COLO829 (cell line): ENCODE results near the gene MARK1.

Source experiments
- DNase-seq: peaks from one replicate; pipeline ENCODE4 v3.0.0; 2012; ENCODE audit warnings: low spot score

Gene MARK1

GRCh38 chr1:220527908-220528678, at the start of gene MARK1:
TSS of gene MARK1 (plus strand) at chr1:220528136. CDS start at chr1:220528823, 687 bp downstream.
- DNase-seq, result no peak

DNA sequence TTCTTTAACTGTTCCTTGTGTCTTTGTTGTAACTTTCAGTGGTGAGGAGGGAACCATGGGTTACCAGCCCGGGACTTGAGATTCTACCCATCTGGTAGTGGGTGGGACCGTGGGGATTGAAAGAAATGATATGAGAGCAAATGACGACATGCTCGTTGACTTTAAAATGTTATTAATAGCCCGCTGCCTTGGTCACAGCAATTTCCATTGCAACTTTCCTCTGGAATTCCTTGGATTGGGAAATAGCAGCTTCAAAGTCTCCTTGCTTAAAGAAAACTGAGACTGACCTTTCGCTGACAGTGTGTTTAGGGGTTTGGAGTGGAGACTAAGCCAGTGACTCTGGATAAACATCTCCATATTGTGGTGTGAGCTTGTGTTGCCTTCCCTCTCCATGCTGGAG, 44.2 kb upstream of the MARK1 start:
- DNase-seq, result no peak

DNA sequence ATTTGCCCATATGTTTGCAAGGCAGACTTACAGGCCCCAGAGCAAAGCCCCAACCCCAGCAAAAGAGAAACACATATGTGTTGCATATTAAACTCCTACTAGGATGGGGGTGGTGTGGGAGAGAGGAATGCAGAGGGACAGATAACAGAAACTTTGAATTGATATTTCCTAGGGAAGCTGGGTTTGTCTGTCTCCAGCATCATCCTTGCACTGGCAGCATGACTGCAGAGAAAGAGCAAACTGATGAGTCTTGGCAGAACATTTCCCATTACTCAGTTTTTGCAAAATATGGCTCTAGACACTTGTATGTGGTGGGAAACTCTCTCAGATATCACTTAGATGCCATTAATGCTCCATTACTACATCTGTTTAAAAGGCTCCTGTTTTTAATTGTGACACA, 43.8 kb upstream of the MARK1 start:
- no peak for DNase-seq

DNA sequence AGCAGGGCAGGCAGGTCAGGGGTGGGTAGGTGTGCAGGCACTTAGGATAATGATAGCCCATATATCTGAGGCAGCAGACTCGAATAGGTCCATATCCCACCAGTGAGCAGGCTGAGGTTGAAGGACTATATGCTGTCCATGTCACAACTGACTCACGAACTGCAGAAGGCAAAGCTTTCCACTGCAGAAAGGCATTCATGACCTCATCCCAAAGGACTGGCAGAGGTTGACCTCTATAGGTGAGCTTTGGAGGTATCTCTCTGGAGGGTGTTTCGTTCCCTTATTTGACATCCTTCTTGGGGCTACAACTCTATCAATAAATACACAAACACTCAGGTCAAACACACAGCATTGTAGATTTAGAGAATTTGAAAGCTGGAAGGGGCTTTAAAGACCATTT, 42.8 kb upstream of the MARK1 start:
- DNase-seq, result no peak

DNA sequence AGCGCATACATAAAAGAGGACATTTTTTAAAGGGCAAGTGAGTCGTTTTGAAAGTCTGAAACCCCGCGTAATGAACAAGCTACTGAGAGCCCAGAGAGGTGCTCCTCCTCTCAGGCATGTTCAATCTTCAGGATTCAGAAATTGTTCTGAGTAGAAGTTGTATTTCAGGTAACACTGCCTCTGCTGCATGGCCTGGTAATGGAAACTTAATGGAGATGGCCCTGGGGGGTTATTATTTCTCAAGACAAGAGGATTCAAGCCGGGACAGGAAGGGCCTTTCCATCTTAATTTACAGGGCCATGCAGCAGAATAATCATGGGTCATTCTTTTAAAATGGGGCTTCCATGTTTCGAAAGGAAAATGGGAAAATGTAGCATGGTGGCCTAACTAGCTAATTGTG, 42.1 kb upstream of the MARK1 start:
- no peak for DNase-seq

GRCh38 chr1:220487297-220487820, 40.6 kb upstream of the MARK1 start:
- no peak for DNase-seq

DNA sequence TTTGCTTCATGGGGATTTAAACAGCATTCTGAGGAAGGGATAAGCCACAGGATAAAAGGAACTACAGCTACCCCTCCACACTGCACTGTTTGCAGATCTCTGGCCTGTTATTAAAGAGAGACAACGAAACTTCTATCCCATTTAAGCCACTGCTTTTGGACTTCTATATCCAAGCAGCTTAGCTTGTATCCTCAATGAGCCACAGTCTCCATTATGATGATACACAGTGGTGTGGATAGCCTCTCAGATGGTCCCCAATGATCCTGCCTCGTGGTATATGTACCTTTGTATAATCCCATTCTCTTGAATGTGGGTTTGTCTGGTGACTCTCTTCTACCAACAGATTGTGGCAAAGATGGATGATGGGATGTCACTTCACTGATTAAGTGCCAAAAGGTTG, 36.0 kb upstream of the MARK1 start:
- DNase-seq, result no peak

GRCh38 chr1:220497220-220497947, 30.6 kb upstream of the MARK1 start:
- no peak for DNase-seq

DNA sequence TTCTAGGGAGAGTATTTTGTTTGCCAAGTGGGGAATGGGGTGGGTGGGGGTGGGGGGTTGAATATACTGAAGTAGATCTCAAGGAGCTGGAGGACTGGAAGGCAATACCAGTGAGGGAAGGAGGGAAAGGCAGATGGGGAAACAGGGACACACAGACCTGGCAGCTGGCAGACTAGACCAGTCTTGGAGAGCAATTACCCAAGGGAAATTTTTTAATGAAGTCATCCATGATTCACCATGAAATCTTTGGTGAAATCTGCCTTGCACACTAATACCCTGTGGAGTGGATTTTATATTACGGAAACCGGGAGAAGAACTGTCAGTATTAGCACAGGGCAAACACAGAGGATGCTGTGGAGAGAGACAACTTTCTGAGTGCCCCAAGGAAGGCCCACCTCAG, 29.7 kb upstream of the MARK1 start:
- DNase-seq, result no peak

GRCh38 chr1:220500372-220500771, 27.6 kb upstream of the MARK1 start:
- DNase-seq, result no peak

DNA sequence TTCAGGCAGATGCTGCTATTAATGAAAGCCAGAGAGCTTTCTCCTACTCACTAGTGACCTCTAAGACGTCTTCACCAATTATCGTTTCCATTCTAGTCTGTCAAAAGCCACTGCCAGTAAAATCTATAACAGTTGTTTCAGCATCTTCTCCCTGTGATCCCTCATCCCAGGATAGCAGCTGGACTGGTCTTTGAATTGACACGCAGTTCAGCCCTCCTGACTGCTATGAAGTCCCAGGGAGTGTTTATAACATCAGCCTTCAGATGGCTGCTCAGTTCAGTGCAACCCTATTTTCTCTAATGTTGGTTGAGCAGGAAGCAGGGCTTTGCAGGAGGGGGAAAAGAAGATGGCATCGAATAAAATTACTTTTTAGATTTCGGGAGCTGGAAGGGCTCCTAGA, 23.6 kb upstream of the MARK1 start:
- no peak for DNase-seq

GRCh38 chr1:220507085-220507484, 20.9 kb upstream of the MARK1 start:
- DNase-seq, result no peak

- DNase-seq, result peak; percentile 47
These were observed 16.8 kb upstream of the MARK1 start for GRCh38 chr1:220511179-220511578.

DNA sequence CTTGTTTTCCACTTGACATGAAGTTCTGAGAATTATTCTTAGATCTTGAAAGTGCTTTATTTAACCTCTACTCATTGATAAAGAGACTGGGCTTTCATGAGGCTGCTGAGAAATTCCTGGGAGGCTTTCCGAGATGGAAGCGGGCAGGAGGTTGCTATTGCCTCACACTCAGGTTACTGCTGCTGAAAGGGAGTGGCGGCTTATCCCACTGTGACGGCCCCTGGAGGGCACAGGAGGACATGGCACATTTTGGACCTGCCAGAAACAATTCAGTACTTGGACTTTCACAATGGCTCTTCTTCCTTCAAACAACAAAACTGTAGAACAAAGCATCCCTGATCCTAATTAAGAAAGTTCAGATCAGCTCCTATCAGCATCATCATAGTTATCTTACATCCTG, 16.2 kb upstream of the MARK1 start:
- DNase-seq, result no peak

- no peak for DNase-seq
These were observed 14.1 kb upstream of the MARK1 start for GRCh38 chr1:220513834-220514233.

DNA sequence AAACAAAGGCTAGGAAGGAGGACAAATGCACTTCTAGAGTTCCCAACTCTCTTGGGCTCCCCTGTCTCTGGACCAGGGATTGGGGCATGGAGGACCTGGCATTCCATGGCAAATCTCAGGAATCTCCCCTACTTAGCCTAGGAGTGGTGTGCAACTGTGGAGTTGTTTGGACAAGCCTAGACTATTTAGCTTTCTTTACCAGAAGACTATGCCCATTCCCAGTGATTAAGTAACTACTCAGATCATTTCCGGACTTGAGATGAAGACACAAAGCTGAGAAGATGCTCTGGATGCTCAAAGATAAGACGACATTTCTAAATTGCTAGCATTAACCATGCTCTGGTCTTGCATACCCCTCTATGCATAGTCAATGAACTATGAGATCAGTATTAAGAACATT, 13.7 kb upstream of the MARK1 start:
- no peak for DNase-seq

DNA sequence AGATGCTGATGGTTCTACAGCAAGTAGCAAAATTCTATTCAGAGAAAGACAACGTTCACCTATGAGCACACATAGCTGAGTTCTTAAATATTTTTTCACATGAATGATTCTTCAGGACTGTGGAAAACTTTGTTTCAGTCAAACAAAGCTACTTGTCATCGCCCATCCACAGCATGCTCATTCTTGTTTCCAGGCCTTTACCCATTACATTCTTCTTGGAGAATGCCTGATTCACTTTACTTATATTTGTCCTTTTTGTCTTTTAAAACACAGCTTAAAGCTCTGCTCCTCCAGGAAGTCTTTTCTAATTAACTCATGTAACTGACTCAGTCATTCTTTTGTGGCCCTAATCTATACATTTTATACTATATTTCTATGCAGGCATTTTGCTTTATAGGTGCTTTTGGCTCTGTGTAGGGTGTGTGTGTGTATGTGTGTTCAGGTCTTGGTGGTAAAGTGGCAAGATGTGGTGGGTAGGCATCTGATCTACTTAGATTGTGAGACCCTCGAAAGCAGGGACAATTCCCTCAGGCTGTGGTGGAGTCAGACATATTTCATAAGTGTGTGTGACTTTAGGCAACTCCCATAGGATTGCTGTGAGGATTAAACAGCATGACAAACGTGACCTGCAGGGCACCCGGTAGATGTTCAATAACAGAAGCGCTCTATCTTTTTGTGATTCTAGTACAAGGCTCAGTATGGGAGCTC, 11.8 kb upstream of the MARK1 start:
- DNase-seq, result no peak

GRCh38 chr1:220516722-220517042, 11.3 kb upstream of the MARK1 start:
- DNase-seq, result no peak

DNA sequence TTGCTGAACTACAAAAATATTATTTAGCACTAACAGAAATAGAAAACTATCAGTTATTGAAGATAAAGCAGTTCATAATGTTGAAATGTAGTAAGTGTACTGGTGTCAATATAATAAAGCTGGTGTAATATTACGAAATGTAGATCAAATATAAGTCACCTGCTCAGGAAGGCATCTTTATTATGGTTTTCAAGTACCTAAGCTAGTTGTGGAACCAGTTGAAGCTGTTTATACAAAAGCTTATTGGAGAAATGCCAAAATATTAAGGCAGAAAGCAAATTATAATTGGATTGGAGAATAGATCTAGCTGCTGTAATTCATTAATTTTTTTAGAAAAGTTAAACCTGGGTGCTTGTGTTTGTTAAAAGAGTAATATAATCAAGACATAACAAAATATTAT, 6.2 kb upstream of the MARK1 start:
- DNase-seq, result no peak

DNA sequence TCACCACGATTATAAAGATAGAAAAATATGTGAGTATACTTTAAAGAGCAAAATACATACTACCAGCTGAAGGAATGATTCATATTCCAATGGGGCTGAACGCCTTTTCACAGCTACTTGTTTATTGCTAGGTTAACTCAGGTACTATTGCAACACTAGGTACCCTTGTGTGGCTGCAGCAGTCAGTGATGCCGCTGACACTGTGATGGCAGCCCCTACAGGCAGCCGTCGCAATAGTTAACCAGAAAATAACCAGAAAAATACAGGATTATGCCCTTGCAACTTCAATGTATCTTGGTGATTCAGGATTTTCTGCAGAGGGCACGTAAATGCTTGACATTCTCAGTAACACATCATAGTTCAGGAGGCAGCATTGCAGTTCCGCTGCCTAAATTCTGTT, 1.6 kb upstream of the MARK1 start:
- no peak for DNase-seq

DNA sequence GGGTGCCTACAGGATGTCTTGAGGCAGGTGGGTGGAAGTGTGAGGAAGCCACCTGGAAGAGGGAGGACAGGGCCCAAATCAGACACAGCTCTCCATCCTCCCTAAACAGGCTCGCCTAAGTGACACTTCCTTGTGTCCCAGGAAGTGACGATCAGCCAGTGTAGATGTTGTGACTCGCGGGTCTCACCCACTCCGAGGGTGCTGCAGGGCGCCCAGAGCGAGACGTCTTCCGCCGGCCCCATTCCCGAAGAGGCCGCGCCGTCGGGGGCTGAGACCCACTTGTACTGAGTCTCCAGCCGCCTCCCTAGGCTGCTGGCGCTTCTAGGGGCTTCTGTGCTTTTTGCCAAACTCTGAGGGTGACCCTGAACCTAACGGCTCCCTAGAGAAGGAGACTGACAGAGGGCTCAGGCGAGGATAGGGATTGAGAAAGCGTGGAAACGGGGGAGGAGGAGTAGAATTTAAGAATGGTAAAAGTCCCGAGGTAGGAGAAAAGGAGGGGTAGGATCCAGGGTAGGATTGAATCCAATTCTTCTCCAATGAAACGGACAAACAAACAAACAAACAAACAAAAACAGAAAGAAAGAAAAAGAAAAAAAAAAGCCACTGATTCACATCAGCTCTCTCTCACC, 543 bp upstream of the MARK1 start:
- no peak for DNase-seq

DNA sequence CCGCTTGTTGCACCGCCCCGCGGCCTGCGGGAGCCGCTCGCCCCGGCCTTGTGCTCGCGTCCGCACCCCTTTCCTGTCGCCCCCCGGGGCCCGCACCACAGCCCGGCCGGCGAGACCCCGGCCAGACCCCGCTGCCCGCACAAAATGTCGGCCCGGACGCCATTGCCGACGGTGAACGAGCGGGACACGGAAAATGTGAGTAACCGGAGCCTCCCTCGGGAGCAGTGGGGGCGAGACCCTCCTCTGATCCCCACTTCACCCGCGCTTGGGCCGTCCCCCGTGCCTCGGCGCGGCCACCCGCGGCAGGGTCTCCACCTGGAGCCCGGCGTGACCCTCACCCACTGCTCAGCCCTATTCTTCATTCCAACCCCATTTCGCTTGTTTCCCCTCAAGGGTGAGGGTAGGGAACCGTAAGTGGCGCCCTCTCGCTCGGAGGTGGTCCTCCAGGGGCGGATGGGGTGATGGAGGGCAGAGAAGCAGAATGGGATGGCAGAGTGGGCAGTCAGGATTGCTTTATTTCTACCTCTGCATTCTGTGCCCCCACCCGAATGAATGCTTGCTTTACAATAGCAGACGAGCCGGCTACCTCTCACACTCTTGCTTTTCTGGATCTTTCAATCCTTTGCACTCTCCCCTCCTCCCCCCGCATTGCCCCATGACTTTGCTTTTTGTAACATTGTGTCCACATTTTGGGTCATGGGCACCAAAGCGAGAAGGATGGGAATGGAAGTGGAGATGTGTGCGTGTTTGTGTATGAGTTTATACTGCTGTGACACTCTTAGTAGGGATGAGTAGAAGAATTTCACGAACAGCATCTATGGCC, 954 bp downstream of the MARK1 start:
- no peak for DNase-seq
